Right cardiac atrium (tissue), 5 donors: ENCODE measurements around the gene OASL. TPM values are rescaled to one million over a fixed set of nuclear protein-coding genes. Genes with fewer than 3 reads are reported as not detected.

Source experiments
- ATAC-seq, 2 donors: fragments of 200-7000 bp; cut with Tn5 transposase; one replicate each; pipeline versions ENCODE4 v1.8.0 to v1.9.1; 2020; ENCODE audit warnings: moderate library complexity in 2 of 2, mild to moderate bottlenecking in 1 of 2
- DNase-seq, 3 donors: peaks; one replicate each; pipeline ENCODE4 v3.0.0-alpha.2; 2020
- H3K27ac ChIP-seq: one replicate; pipeline ENCODE4 v1.5.1; 2013; ENCODE audit warnings: mild to moderate bottlenecking, low read length, control low read depth, moderate library complexity
- H3K27me3 ChIP-seq: one replicate; pipeline ENCODE4 v1.6.1; 2013; ENCODE audit not compliant: control insufficient read depth, insufficient read depth
- H3K4me1 ChIP-seq: one replicate; pipeline ENCODE4 v1.6.1; 2013; ENCODE audit warnings: low read length; ENCODE audit not compliant: control insufficient read depth, insufficient read depth
- H3K4me3 ChIP-seq: one replicate; pipeline ENCODE4 v1.5.1; 2013; ENCODE audit warnings: low read length, control low read depth
- H3K9me3 ChIP-seq: one replicate; pipeline ENCODE4 v1.6.1; 2013; ENCODE audit warnings: low read length; ENCODE audit not compliant: control insufficient read depth
- WGBS: extraction: QIAGEN DNeasy Blood & Tissue Kit; methylation state at CpG from one replicate; pipeline ENCODE4 v1.1.7; 2013; 5-methylcytosine and 5-hydroxymethylcytosine counted together
- intact Hi-C, 4 donors: fragments of 100-400 bp; cut with DNase I; formaldehyde crosslinking; loops; one replicate each; pipeline versions ENCODE4 v1.11.0 to v1.14.0; 2022 to 2023
- polyA plus RNA-seq: library from polyadenylated mRNA; stranded (reverse); fragments of 200-250 nt; gene quantifications from one replicate; pipeline ENCODE4 v1.2.3, GENCODE V29; 2013
- total RNA-seq, 4 donors: library from RNA; stranded (reverse); fragmentation: NEBNext Ultra II Directional; extraction: Animal tissue kit (Norgen Biotek cat#: 25700); gene quantifications; one replicate each; pipeline ENCODE4 v1.2.1, GENCODE V29; 2021
- donor health status: healthy with polysubstance abuse.
- donor health status: DM: no; HTN: yes; CAD: no.
- donor health status: DM: no; HTN: no; CAD: no.
- donor health status: DM: no; HTN: yes; CAD: no; lungs with severe emphysema.
- donor health status: DM: yes; HTN: yes; CAD: no.

Gene OASL
- total and polyA plus RNA-seq, 5 donors = 0.32 to 1.1 (median 0.68) TPM

GRCh38 chr12:121010860-121011259 is 28.2 kb downstream of the OASL start:
- Histone ChIP-seq H3K27ac (no peak overlapping the region), H3K4me1 (peaks cover 2% of the 10 kb centered on the region), H3K27me3 (no peaks in the 10 kb centered on the region), H3K9me3 (no peaks in the 10 kb centered on the region), H3K4me3 (no peak overlapping the region)
- ATAC-seq = no peak
- WGBS = 91% methylated on average over 8 of the region's 8 CpGs
- no peak for DNase-seq
- intact Hi-C loops = no loop called here

GRCh38 chr12:121009741-121010140 is 29.3 kb downstream of the OASL start:
- DNase-seq = no peak
- peak; percentile 35 to 54 for ATAC-seq
- no peak overlapping the region for H3K4me3 ChIP-seq
- WGBS = 61% methylated on average over 10 of the region's 10 CpGs
- no peaks in the 10 kb centered on the region for H3K4me1 ChIP-seq
- H3K27me3 ChIP-seq = no peaks in the 10 kb centered on the region
- H3K9me3 ChIP-seq = no peaks in the 10 kb centered on the region
- intact Hi-C loops = no loop called here
- H3K27ac ChIP-seq = no peak overlapping the region

GRCh38 chr12:121008347-121009098 is 30.5 kb downstream of the OASL start:
- Histone ChIP-seq H3K27me3 (no peaks in the 10 kb centered on the region), H3K4me1 (no peaks in the 10 kb centered on the region), H3K9me3 (no peaks in the 10 kb centered on the region), H3K27ac (no peak overlapping the region), H3K4me3 (no peak overlapping the region)
- DNase-seq (no peak), ATAC-seq (no peak)
- intact Hi-C loops = no loop called here
- WGBS = 95% methylated on average over 8 of the region's 8 CpGs

- DNase-seq = no peak
- Histone ChIP-seq H3K4me1 (no peaks in the 10 kb centered on the region), H3K9me3 (no peaks in the 10 kb centered on the region), H3K27me3 (no peaks in the 10 kb centered on the region), H3K4me3 (no peak overlapping the region), H3K27ac (no peak overlapping the region)
- WGBS = 68% methylated on average over 9 of the region's 9 CpGs
- no peak for ATAC-seq
- intact Hi-C loops = no loop called here
Observed at GRCh38 chr12:121005346-121005815, 33.7 kb downstream of the OASL start.

GRCh38 chr12:121004253-121004815 is 34.7 kb downstream of the OASL start:
- H3K27ac ChIP-seq = no peak overlapping the region
- WGBS = 94% methylated on average over 16 of the region's 16 CpGs
- DNase-seq (no peak), ATAC-seq (no peak)
- no peaks in the 10 kb centered on the region for H3K4me1 ChIP-seq
- H3K4me3 ChIP-seq = no peak overlapping the region
- intact Hi-C loops = no loop called here
- no peaks in the 10 kb centered on the region for H3K9me3 ChIP-seq
- H3K27me3 ChIP-seq = no peaks in the 10 kb centered on the region

GRCh38 chr12:121003650-121004049 is 35.4 kb downstream of the OASL start:
- H3K4me1 ChIP-seq = no peaks in the 10 kb centered on the region
- DNase-seq = no peak
- no peaks in the 10 kb centered on the region for H3K9me3 ChIP-seq
- no peaks in the 10 kb centered on the region for H3K27me3 ChIP-seq
- intact Hi-C loops = no loop called here
- H3K4me3 ChIP-seq = no peak overlapping the region
- 79% methylated on average over 4 of the region's 4 CpGs for WGBS
- ATAC-seq = no peak
- no peak overlapping the region for H3K27ac ChIP-seq

- Histone ChIP-seq H3K9me3 (no peaks in the 10 kb centered on the region), H3K4me3 (no peak overlapping the region), H3K4me1 (no peaks in the 10 kb centered on the region), H3K27ac (no peak overlapping the region), H3K27me3 (no peaks in the 10 kb centered on the region)
- WGBS = 79% methylated on average over 16 of the region's 16 CpGs
- intact Hi-C loops = no loop called here
- DNase-seq (no peak), ATAC-seq (no peak)
Observed at GRCh38 chr12:121001841-121002483, 37.1 kb downstream of the OASL start.

- ATAC-seq = no peak
- H3K27me3 ChIP-seq = no peaks in the 10 kb centered on the region
- intact Hi-C loops = no loop called here
Observed at GRCh38 chr12:121001060-121001459, 38.0 kb downstream of the OASL start.

GRCh38 chr12:121000530-121000929 is 38.5 kb downstream of the OASL start:
- 77% methylated on average over 11 of the region's 11 CpGs for WGBS
- intact Hi-C loops = no loop called here
- Histone ChIP-seq H3K27me3 (no peaks in the 10 kb centered on the region), H3K27ac (no peak overlapping the region), H3K9me3 (no peaks in the 10 kb centered on the region), H3K4me1 (no peaks in the 10 kb centered on the region), H3K4me3 (no peak overlapping the region)
- DNase-seq (no peak), ATAC-seq (no peak)

More at GRCh38 chr12:121001060-121001459, 38.0 kb downstream of the OASL start:
- H3K9me3 ChIP-seq = no peaks in the 10 kb centered on the region
- H3K4me1 ChIP-seq = no peaks in the 10 kb centered on the region
- H3K4me3 ChIP-seq = no peak overlapping the region
- 90% methylated on average over 11 of the region's 11 CpGs for WGBS
- peak in 1 of 3 donors; percentile 58 for DNase-seq
- no peak overlapping the region for H3K27ac ChIP-seq

- Histone ChIP-seq H3K4me3 (no peak overlapping the region), H3K4me1 (no peaks in the 10 kb centered on the region), H3K27ac (no peak overlapping the region), H3K9me3 (no peaks in the 10 kb centered on the region), H3K27me3 (no peaks in the 10 kb centered on the region)
- DNase-seq (peak in 1 of 3 donors; percentile 56), ATAC-seq (peak; percentile 60 to 62)
- WGBS = 33% methylated on average over 23 of the region's 23 CpGs
- intact Hi-C loops = no loop called here
Observed at GRCh38 chr12:120999191-121000120, 39.6 kb downstream of the OASL start.
